Stimulated activated naive B cell treated with anti-CD40 and anti-IgM and Interleukin-4, amounts not matched to agents 10 μg/mL and 1 μg/mL and 100 μg/mL, for 72 hours (primary cell): ENCODE results near the gene YPEL3.

Experiments
- ATAC-seq, 2 donors: fragments of 150-1000 bp; cut with Tn5 transposase; replicated peaks; 2 replicates each; pipeline ENCODE4 v1.10.0; 2021; ENCODE audit warnings: moderate library complexity in 1 of 2
- DNase-seq: peaks from one replicate; pipeline ENCODE4 v3.0.0; 2021
- H3K27ac Mint-ChIP-seq: one replicate; pipeline ENCODE4 v1.8.0; 2022; ENCODE audit warnings: mild to moderate bottlenecking, mixed read lengths
- H3K27me3 Mint-ChIP-seq, 2 donors: one replicate each; pipeline ENCODE4 v1.8.0; 2022; ENCODE audit warnings: mixed read lengths in 2 of 2
- H3K36me3 Mint-ChIP-seq, 2 donors: one replicate each; pipeline ENCODE4 v1.8.0; 2022; ENCODE audit warnings: mixed read lengths in 2 of 2, mild to moderate bottlenecking in 1 of 2
- H3K4me1 Mint-ChIP-seq, 2 donors: one replicate each; pipeline ENCODE4 v1.8.0; 2022; ENCODE audit warnings: mixed read lengths in 2 of 2, mild to moderate bottlenecking in 1 of 2
- H3K4me3 Mint-ChIP-seq, 2 donors: one replicate each; pipeline ENCODE4 v1.8.0; 2022; ENCODE audit warnings: mild to moderate bottlenecking in 2 of 2, mixed read lengths in 2 of 2, moderate library complexity in 1 of 2
- H3K9me3 Mint-ChIP-seq, 2 donors: one replicate each; pipeline ENCODE4 v1.8.0; 2022; ENCODE audit warnings: mixed read lengths in 2 of 2, mild to moderate bottlenecking in 1 of 2

YPEL3 gene

DNA sequence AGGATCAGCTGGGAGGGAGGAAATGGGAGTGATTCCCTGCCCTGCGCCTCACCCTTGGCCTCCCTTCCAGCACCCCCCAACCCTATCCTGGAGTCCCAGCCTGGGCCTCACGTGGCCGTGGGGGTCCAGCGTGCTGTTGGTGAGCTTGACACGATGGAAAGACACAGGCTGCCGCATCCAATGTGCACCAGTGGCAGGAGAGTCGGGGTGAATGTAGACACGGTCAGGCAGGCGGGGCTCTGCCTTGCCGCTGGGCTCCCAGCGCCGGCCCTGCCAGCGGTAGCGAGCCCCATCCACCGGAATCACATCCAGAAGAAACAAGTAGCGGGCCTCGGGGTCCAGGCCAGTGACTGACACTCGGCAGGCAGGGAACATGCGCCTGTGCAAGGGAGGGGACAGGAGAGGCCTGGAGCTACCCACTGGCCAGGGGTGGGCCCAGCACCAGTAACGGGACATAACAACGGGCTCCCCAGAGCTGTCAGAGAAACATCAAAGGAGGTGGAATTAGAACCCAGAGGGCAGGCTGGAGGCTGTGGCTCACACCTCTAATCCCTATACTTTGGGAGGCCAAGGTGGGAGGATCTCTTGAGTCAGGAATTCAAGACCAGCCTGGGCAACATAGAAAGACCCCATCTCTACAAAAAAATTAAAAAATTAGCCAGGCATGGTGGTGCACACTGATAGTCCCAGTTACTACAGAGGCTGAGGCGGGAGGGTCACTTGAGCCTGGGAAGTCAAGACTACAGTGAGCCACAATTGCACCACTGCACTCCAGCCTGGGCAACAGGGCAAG lies 7.0 kb downstream of the YPEL3 start:
- peaks cover 15 to 38% of the 10 kb centered on the region in 2 donors for H3K4me1 Mint-ChIP-seq
- no peak overlapping the region for H3K4me3 Mint-ChIP-seq
- ATAC-seq, result no peak
- H3K27ac Mint-ChIP-seq, result peak overlapping the region; percentile 51
- no peaks in the 10 kb centered on the region for H3K27me3 Mint-ChIP-seq
- peaks cover 22 to 24% of the 10 kb centered on the region in 2 donors for H3K36me3 Mint-ChIP-seq
- no peak for DNase-seq
- H3K9me3 Mint-ChIP-seq, result peaks cover 0 to 2% of the 10 kb centered on the region in 2 donors

DNA sequence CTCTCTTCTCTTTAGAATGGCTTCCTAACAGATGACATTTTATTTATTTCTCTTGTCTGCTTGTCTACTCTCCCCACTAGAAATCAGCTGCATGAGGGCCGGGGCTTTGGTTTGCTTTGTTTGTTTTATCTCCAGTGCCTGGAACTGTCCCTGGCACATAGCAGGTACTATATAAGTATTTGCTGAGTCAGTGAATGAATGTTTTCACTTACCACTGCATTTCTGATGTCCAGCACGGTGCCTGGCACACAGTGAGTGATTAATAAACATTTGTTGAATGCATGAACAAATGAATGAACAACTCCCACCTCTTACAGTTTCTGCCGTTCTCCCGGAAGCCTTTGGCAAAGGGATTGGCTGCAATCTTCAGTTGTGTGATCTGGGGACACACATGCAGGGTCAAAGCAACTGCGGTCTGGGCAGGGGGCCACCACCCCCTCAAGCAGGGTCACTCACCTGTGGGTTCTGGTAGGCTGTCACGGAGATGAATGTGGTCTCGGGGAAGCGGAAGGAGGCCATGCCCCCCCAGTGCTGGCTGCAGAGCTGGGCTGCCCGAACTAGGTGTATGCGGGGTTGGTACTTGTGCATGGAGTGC lies 7.7 kb downstream of the YPEL3 start:
- DNase-seq (no peak), ATAC-seq (no peak)
- H3K27ac Mint-ChIP-seq, result no peak overlapping the region
- H3K9me3 Mint-ChIP-seq, result peaks cover 0 to 2% of the 10 kb centered on the region in 2 donors
- peaks cover 14 to 34% of the 10 kb centered on the region in 2 donors for H3K4me1 Mint-ChIP-seq
- H3K27me3 Mint-ChIP-seq, result no peaks in the 10 kb centered on the region
- peaks cover 21 to 25% of the 10 kb centered on the region in 2 donors for H3K36me3 Mint-ChIP-seq
- no peak overlapping the region for H3K4me3 Mint-ChIP-seq

DNA sequence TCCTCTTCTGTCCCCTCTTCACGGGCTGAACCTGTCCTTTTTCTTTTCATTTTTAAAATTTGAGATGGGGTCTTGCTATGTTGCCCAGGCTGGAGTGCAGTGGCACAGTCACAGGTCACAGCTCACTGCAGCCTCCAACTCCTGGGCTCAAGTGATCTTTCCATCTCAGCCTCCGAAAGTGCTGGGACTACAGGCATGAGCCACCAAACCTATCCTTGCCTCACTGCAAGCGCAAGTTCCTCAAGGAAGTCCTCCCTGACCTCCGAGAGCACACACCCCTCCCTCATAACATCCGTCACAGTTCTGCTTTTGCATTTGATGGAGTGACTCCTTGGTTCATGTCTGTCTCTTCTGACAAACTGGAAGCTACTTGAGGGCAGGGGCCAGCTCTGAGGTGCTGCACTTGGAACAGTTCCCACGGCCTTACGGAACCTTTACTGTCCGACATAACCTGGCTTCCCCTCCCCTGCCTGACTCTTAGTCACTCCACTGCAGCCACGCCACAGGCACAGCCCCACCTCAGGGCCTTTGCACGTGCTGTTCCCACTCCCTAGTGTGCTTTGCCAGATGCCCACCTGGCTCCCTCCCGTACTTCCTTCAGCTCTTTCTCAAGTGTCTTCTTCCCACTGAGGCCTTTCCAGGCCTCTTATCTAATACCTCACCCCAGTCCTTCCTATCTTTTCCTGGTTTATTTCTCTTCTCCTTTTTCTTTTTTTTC lies 8.7 kb downstream of the YPEL3 start:
- Mint-ChIP-seq H3K9me3 (peaks cover 0 to 2% of the 10 kb centered on the region in 2 donors), H3K4me1 (peaks cover 9 to 24% of the 10 kb centered on the region in 2 donors), H3K4me3 (no peak overlapping the region), H3K36me3 (peaks cover 31 to 34% of the 10 kb centered on the region in 2 donors), H3K27me3 (no peaks in the 10 kb centered on the region), H3K27ac (peak overlapping the region; percentile 83)
- no peak for ATAC-seq
- DNase-seq, result no peak

DNA sequence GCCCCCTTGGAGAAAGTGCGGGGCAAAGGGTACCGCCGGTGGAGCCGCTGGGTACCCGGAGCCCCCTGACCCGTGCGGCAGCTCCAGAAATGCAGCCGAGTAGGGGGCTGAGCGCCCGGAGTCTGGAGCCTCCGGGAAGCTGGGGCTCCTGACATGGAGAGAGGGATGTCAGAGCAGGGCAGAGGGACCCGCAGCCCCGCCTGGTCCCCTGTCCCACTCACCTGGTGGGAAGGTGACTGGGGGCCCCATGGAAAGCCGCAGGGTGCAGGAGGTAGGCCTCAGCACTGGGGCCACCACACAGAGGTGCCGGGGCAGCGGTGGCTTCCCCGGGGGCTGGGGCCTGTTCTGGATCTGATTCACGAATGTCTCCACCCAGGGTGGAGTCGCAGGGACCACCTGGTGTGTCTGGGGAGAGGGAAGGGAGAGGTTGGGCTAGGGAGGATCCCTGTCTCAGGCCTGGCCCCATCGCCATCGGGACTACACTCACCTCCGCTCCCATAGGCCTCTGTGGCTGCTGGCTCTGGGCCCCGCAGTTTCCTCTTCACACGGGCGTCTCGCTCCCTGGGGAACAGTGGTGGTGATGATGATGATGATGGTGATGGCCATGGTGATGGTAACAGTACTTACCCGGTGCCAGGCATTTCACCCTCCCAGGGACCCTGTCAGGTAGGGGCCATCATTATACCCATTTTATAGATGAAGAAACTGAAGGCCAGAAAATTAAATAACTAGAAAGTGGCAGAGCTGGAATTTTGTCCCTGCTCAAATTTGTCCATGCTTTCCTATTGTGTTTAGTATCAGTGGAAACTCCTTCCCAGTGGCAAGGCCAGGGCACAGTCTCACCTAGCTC lies 9.5 kb downstream of the YPEL3 start:
- Mint-ChIP-seq H3K36me3 (peaks cover 37 to 40% of the 10 kb centered on the region in 2 donors), H3K27me3 (no peaks in the 10 kb centered on the region)

DNA sequence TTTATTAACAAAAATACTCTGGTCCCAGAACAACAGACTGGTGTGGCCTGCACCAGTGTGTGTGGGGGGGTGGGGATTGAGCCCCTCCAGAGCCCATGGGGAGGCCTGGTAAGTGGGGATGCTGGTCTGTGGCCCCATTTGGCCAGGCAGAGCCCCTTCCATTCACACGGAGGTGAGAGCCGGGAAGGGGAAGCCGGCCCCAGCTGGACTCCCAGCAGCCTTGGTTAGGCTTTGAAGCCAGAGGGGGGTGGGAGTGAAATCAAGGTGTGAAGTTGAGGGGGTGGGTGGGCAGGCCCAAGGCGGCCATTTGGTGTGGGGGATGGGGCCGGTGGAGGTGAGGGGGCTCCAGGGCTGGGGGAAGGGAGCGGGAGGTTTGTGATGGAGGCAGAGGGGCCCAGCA lies 10.2 kb downstream of the YPEL3 start:
- Mint-ChIP-seq H3K27me3 (no peaks in the 10 kb centered on the region), H3K27ac (peak overlapping the region; percentile 81), H3K36me3 (peaks cover 40 to 41% of the 10 kb centered on the region in 2 donors), H3K4me3 (no peak overlapping the region), H3K4me1 (peaks cover 6 to 11% of the 10 kb centered on the region in 2 donors), H3K9me3 (peaks cover 0 to 2% of the 10 kb centered on the region in 2 donors)
- ATAC-seq (no peak), DNase-seq (no peak)

More for the DNA sequence above, 9.5 kb downstream of the YPEL3 start:
- Mint-ChIP-seq H3K4me3 (no peak overlapping the region), H3K27ac (peak overlapping the region; percentile 56), H3K4me1 (peaks cover 6 to 15% of the 10 kb centered on the region in 2 donors), H3K9me3 (peaks cover 0 to 2% of the 10 kb centered on the region in 2 donors)
- ATAC-seq (no peak), DNase-seq (no peak)

DNA sequence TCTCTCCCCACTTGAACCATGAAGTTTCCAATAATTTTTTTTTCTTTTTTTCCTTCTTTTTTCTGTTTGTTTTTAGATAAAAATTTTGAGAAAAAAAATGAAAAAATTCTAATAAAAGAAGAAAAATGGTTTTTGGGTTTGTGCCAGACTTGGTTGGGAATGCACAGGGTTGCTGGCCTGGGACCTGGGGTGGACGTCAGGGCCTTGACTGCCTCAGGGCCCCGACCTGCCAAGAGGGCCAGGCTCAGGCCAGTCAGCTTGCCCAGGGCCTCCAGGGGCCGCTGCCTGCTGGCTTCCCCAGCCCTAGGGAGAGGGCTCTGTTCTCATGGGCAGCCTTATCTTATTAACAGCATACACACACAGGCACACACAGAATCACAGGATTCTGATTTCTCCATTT lies 10.8 kb downstream of the YPEL3 start:
- Mint-ChIP-seq H3K36me3 (peaks cover 40 to 43% of the 10 kb centered on the region in 2 donors), H3K4me3 (no peak overlapping the region), H3K27me3 (no peaks in the 10 kb centered on the region), H3K27ac (no peak overlapping the region), H3K4me1 (peaks cover 5 to 8% of the 10 kb centered on the region in 2 donors), H3K9me3 (peaks cover 0 to 2% of the 10 kb centered on the region in 2 donors)
- DNase-seq (no peak), ATAC-seq (no peak)

DNA sequence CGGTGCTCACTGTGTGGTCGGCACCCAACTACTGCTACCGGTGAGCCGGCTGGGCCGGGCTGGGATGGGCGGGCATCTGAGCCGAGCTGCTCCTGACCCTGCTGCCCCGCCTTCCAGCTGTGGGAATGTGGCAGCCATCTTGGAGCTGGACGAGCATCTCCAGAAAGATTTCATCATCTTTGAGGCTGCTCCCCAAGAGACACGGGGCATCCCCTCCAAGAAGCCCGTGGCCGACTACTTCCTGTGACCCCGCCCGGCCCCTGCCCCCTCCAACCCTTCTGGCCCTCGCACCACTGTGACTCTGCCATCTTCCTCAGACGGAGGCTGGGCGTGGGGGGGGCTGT lies 11.2 kb downstream of the YPEL3 start:
- Mint-ChIP-seq H3K4me3 (no peak overlapping the region), H3K36me3 (peaks cover 42 to 44% of the 10 kb centered on the region in 2 donors), H3K4me1 (peaks cover 3 to 6% of the 10 kb centered on the region in 2 donors), H3K9me3 (peaks cover 0 to 2% of the 10 kb centered on the region in 2 donors), H3K27me3 (no peaks in the 10 kb centered on the region), H3K27ac (no peak overlapping the region)
- DNase-seq, result no peak
- ATAC-seq, result no peak

DNA sequence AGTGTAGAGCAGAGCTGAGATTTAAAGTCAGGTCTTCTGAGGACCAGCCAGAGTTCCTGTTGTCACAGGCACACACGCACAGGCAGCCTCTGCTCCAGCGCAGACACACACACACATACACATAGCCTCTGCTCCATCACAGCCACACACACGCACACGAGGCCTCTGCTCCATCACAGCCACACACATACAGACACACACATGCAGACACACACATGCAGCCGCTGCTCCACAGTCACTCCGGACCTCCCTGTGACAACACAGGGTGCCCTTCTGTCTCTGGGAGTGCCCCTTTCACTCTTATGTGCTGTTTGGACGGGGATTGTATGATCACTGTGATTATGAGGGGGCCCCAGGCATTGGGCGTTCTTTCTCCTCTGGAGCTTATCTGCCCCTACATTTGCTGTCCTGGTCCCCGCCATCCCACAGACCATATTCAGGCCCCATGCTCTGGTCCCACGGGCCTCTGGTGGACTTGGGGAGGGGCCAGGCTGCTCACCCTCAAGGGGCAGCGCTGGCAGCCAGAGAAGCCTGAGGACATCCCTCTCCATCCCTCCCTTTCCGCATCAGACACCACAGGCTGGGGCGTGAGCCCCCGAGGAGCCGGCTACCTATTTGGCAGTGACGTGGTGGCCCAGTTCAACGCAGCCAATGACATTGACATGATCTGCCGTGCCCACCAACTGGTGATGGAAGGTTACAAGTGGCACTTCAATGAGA lies 11.8 kb downstream of the YPEL3 start:
- peaks cover 5 to 11% of the 10 kb centered on the region in 2 donors for H3K4me1 Mint-ChIP-seq
- no peak overlapping the region for H3K4me3 Mint-ChIP-seq
- no peak overlapping the region for H3K27ac Mint-ChIP-seq
- peaks cover 0 to 2% of the 10 kb centered on the region in 2 donors for H3K9me3 Mint-ChIP-seq
- ATAC-seq, result peak in 1 of 2 donors; percentile 20
- H3K36me3 Mint-ChIP-seq, result peaks cover 48 to 49% of the 10 kb centered on the region in 2 donors
- no peak for DNase-seq
- no peaks in the 10 kb centered on the region for H3K27me3 Mint-ChIP-seq

DNA sequence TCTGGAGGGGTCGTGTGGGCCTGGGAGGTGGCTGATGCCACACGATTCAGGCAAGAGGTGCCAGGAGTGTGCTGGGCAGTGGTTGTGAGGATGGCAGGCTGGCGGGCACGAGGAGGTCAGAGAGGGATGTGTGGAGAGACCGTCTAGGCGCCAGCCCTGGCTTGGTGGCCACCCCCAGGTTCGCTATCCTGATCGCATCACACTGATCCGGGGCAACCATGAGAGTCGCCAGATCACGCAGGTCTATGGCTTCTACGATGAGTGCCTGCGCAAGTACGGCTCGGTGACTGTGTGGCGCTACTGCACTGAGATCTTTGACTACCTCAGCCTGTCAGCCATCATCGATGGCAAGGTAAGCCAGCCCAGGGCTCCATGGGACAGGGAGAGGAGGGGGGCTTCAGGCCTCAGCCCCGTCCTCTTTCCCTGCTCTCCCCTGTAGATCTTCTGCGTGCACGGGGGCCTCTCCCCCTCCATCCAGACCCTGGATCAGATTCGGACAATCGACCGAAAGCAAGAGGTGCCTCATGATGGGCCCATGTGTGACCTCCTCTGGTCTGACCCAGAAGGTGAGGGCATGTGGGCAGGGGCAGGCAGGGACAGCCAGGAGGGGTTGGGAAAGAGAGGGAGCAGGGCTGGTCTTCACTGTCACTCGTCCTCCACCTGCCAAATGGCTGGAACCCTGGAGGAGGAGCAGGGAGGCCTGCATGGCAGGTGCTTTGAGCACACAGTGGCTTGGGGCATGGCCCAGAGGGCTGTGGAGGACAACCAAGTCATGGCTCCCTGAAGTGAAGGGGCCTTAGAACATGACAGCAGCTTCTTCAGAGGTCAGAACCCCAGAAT lies 12.6 kb downstream of the YPEL3 start:
- Mint-ChIP-seq H3K27ac (peak overlapping the region; percentile 33), H3K4me3 (no peak overlapping the region)
- ATAC-seq, result no peak

GRCh38 chr16:30082545-30083090 lies 13.4 kb downstream of the YPEL3 start:
- ATAC-seq, result no peak
- Mint-ChIP-seq H3K4me3 (no peak overlapping the region), H3K27me3 (no peaks in the 10 kb centered on the region), H3K27ac (peak overlapping the region; percentile 33), H3K4me1 (peaks cover 10 to 27% of the 10 kb centered on the region in 2 donors), H3K9me3 (peaks cover 0 to 1% of the 10 kb centered on the region in 2 donors), H3K36me3 (peaks cover 51 to 53% of the 10 kb centered on the region in 2 donors)
- DNase-seq, result no peak

More for the DNA sequence above, 12.6 kb downstream of the YPEL3 start:
- Mint-ChIP-seq H3K9me3 (peaks cover 0 to 2% of the 10 kb centered on the region in 2 donors), H3K27me3 (no peaks in the 10 kb centered on the region), H3K4me1 (peaks cover 5 to 19% of the 10 kb centered on the region in 2 donors), H3K36me3 (peaks cover 51% of the 10 kb centered on the region in 2 donors)
- DNase-seq, result no peak

GRCh38 chr16:30079480-30079879 lies 16.5 kb downstream of the YPEL3 start:
- no peak overlapping the region for H3K27ac Mint-ChIP-seq
- H3K9me3 Mint-ChIP-seq, result no peaks in the 10 kb centered on the region
- H3K36me3 Mint-ChIP-seq, result peaks cover 41 to 58% of the 10 kb centered on the region in 2 donors
- ATAC-seq (no peak), DNase-seq (no peak)
- H3K4me1 Mint-ChIP-seq, result peaks cover 25 to 41% of the 10 kb centered on the region in 2 donors
- no peak overlapping the region for H3K4me3 Mint-ChIP-seq
- no peaks in the 10 kb centered on the region for H3K27me3 Mint-ChIP-seq

DNA sequence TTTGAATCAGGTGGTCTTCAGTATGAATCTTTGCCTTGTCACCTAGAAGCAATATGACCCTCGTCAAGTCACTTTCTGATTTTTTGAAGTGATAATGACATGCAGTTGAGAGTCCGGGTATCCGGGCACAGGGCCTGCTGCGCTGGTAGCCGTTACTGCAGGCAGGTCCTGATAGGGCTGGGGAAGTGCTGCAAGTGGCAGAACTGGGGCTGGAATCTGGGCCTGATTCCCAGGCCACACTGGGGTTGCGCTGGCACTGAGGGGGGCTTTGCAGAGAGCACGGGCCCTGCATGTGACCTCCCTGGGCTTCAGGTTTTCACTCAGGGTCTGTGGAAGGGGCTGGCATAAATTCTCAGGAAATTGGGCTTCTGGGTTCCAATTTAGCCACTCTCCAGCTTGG lies 17.3 kb downstream of the YPEL3 start:
- no peaks in the 10 kb centered on the region for H3K27me3 Mint-ChIP-seq
- ATAC-seq (no peak), DNase-seq (no peak)
- H3K4me1 Mint-ChIP-seq, result peaks cover 25 to 41% of the 10 kb centered on the region in 2 donors
- H3K27ac Mint-ChIP-seq, result no peak overlapping the region
- no peak overlapping the region for H3K4me3 Mint-ChIP-seq
- peaks cover 40 to 61% of the 10 kb centered on the region in 2 donors for H3K36me3 Mint-ChIP-seq
- H3K9me3 Mint-ChIP-seq, result no peaks in the 10 kb centered on the region
